OCI-LY1 (cell line): ENCODE results near the gene ATXN1.

Experiments
- H2AFZ ChIP-seq: fragments of 200-600 bp; sonication (generic), shearing (Covaris generic); 2 replicates; pipeline ENCODE4 v1.6.0; 2014; ENCODE audit warnings: antibody characterized with exemption, mild to moderate bottlenecking, low read length
- H3F3A ChIP-seq: fragments of 200-600 bp; sonication (generic), shearing (Covaris generic); 2 replicates; pipeline ENCODE4 v1.6.0; 2014; ENCODE audit warnings: mild to moderate bottlenecking, antibody characterized with exemption, low read length, moderate library complexity; ENCODE audit not compliant: insufficient read depth
- H3K27ac ChIP-seq: fragments of 200-600 bp; sonication (generic); 2 replicates; pipeline ENCODE4 v1.5.1; 2014; ENCODE audit warnings: low read length, mixed run types, mild to moderate bottlenecking, low read depth; ENCODE audit not compliant: poor library complexity, severe bottlenecking
- H3K27me3 ChIP-seq: fragments of 200-600 bp; sonication (generic); 2 replicates; pipeline ENCODE4 v1.6.0; 2014; ENCODE audit warnings: antibody characterized with exemption, mild to moderate bottlenecking, low read length, moderate library complexity; ENCODE audit not compliant: insufficient read depth
- H3K36me3 ChIP-seq: fragments of 200-600 bp; sonication (generic); 2 replicates; pipeline ENCODE4 v1.6.1; 2014; ENCODE audit warnings: mild to moderate bottlenecking, antibody characterized with exemption, low read length, moderate library complexity, mixed read lengths; ENCODE audit not compliant: insufficient read depth
- H3K4me1 ChIP-seq: fragments of 200-600 bp; sonication (generic); 2 replicates; pipeline ENCODE4 v1.5.1; 2014; ENCODE audit warnings: mild to moderate bottlenecking, low read length, moderate library complexity; ENCODE audit not compliant: insufficient read depth, severe bottlenecking
- H3K4me2 ChIP-seq: fragments of 200-600 bp; sonication (generic), shearing (Covaris generic); 2 replicates; pipeline ENCODE4 v1.6.1; 2014; ENCODE audit warnings: low read length
- H3K4me3 ChIP-seq: fragments of 200-600 bp; sonication (generic); 2 replicates; pipeline ENCODE4 v1.5.1; 2014; ENCODE audit warnings: low read length, low read depth, mild to moderate bottlenecking, mixed read lengths; ENCODE audit not compliant: poor library complexity, severe bottlenecking
- H3K79me2 ChIP-seq: fragments of 200-600 bp; shearing (Covaris generic); 2 replicates; pipeline ENCODE4 v1.6.1; 2016; ENCODE audit warnings: mixed run types, low read length, mixed read lengths; ENCODE audit not compliant: insufficient read depth
- H3K9ac ChIP-seq: fragments of 200-600 bp; sonication (generic), shearing (Covaris generic); 2 replicates; pipeline ENCODE4 v1.6.1; 2014; ENCODE audit warnings: mild to moderate bottlenecking, low read length, mixed read lengths
- H3K9me2 ChIP-seq: fragments of 200-600 bp; sonication (generic), shearing (Covaris generic); 2 replicates; pipeline ENCODE4 v1.6.1; 2014; ENCODE audit warnings: low read depth, mild to moderate bottlenecking, low read length, mixed read lengths
- H3K9me3 ChIP-seq: fragments of 200-600 bp; shearing (Covaris generic); 2 replicates; pipeline ENCODE4 v1.6.1; 2014; ENCODE audit warnings: low read length, mixed read lengths
- H4K20me1 ChIP-seq: fragments of 200-600 bp; sonication (generic), shearing (Covaris generic); 2 replicates; pipeline ENCODE4 v1.6.0; 2016; ENCODE audit warnings: mild to moderate bottlenecking, low read length; ENCODE audit not compliant: insufficient read depth
- CTCF ChIP-seq: fragments of 200-600 bp; sonication (generic), shearing (Covaris generic); IDR thresholded peaks from 2 replicates; pipeline ENCODE4 v1.5.1; 2017; ENCODE audit warnings: mild to moderate bottlenecking, antibody characterized with exemption, low read length, moderate library complexity, mixed read lengths
- EZH2 ChIP-seq: fragments of 200-600 bp; sonication (generic), shearing (Covaris generic); IDR thresholded peaks from 2 replicates; pipeline ENCODE4 v1.8.0; 2017; ENCODE audit warnings: borderline replicate concordance, mixed run types, mild to moderate bottlenecking, antibody characterized with exemption, low read length, moderate library complexity, mixed read lengths

Gene ATXN1

GRCh38 chr6:16551466-16551865 lies 209.8 kb downstream of the ATXN1 start:
- Histone ChIP-seq H3K79me2 (no peaks in the 10 kb centered on the region), H3K9me3 (no peaks in the 10 kb centered on the region), H3F3A (no peaks in the 10 kb centered on the region), H3K27ac (no peak overlapping the region), H3K4me2 (no peak overlapping the region), H2AFZ (no peak overlapping the region), H3K4me3 (no peak overlapping the region), H3K4me1 (no peaks in the 10 kb centered on the region), H3K9ac (no peak overlapping the region), H3K27me3 (no peaks in the 10 kb centered on the region), H3K36me3 (no peaks in the 10 kb centered on the region), H3K9me2 (no peaks in the 10 kb centered on the region), H4K20me1 (no peaks in the 10 kb centered on the region)
- no peak for TF ChIP-seq CTCF
- TF ChIP-seq EZH2 = no peak

- H3K36me3 ChIP-seq = no peaks in the 10 kb centered on the region
- no peak overlapping the region for H3K4me2 ChIP-seq
- H2AFZ ChIP-seq = no peak overlapping the region
- H3F3A ChIP-seq = no peaks in the 10 kb centered on the region
- H3K9me3 ChIP-seq = no peaks in the 10 kb centered on the region
- no peaks in the 10 kb centered on the region for H3K9me2 ChIP-seq
- H3K4me1 ChIP-seq = no peaks in the 10 kb centered on the region
- no peak overlapping the region for H3K4me3 ChIP-seq
- no peak overlapping the region for H3K9ac ChIP-seq
- no peaks in the 10 kb centered on the region for H3K79me2 ChIP-seq
- no peaks in the 10 kb centered on the region for H3K27me3 ChIP-seq
- TF ChIP-seq EZH2 (no peak), CTCF (no peak)
- H4K20me1 ChIP-seq = no peaks in the 10 kb centered on the region
- no peak overlapping the region for H3K27ac ChIP-seq
These were observed 213.1 kb downstream of the ATXN1 start for GRCh38 chr6:16548121-16548520.

GRCh38 chr6:16547587-16547986 lies 213.7 kb downstream of the ATXN1 start:
- Histone ChIP-seq H3K9me3 (no peaks in the 10 kb centered on the region), H3K4me3 (no peak overlapping the region), H3K4me2 (no peak overlapping the region), H3K27ac (no peak overlapping the region), H3K9ac (no peak overlapping the region), H3F3A (no peaks in the 10 kb centered on the region), H3K9me2 (no peaks in the 10 kb centered on the region), H2AFZ (no peak overlapping the region), H3K27me3 (no peaks in the 10 kb centered on the region), H3K79me2 (no peaks in the 10 kb centered on the region), H4K20me1 (no peaks in the 10 kb centered on the region), H3K36me3 (no peaks in the 10 kb centered on the region), H3K4me1 (no peaks in the 10 kb centered on the region)
- TF ChIP-seq CTCF (no peak), EZH2 (no peak)
